Measurements from ENCODE around the gene ITPR2.

- no peak for TF ChIP-seq CTCF (IDR thresholded peaks at IDR 0.05)
- no peak for TF ChIP-seq POLR2A (IDR thresholded peaks at IDR 0.05)
These were observed 431.1 kb downstream of the ITPR2 start for GRCh38 chr12:26401874-26402273.

Measured in lower leg skin (tissue), 3 donors.